ENCODE measurements around the gene TFE3.

The TFE3 gene

GRCh38 chrX:49069038-49069437, 25.9 kb upstream of the TFE3 start:
- Histone ChIP-seq H3K27me3 (ENCODE audit: control insufficient read depth, insufficient read depth, low read length) (no peaks in the 10 kb centered on the region), H3K36me3 (ENCODE audit: control insufficient read depth, insufficient read depth, low read length) (no peaks in the 10 kb centered on the region), H3K9ac (ENCODE audit: low read length) (no peak overlapping the region), H3K4me1 (ENCODE audit: control insufficient read depth, insufficient read depth, low read length) (peaks cover 15% of the 10 kb centered on the region), H3K9me3 (ENCODE audit: control insufficient read depth, low read length) (no peaks in the 10 kb centered on the region), H3K4me3 (ENCODE audit: low read length) (no peak overlapping the region)

GRCh38 chrX:49067285-49068120, 24.3 kb upstream of the TFE3 start:
- Histone ChIP-seq H3K36me3 (ENCODE audit: control insufficient read depth, insufficient read depth, low read length) (no peaks in the 10 kb centered on the region), H3K27me3 (ENCODE audit: control insufficient read depth, insufficient read depth, low read length) (no peaks in the 10 kb centered on the region), H3K9me3 (ENCODE audit: control insufficient read depth, low read length) (no peaks in the 10 kb centered on the region), H3K9ac (ENCODE audit: low read length) (no peak overlapping the region), H3K4me1 (ENCODE audit: control insufficient read depth, insufficient read depth, low read length) (peaks cover 7% of the 10 kb centered on the region), H3K4me3 (ENCODE audit: low read length) (no peak overlapping the region)

GRCh38 chrX:49066690-49067089, 23.5 kb upstream of the TFE3 start:
- no peak overlapping the region for H3K9ac ChIP-seq (ENCODE audit: low read length)

GRCh38 chrX:49066278-49066677, 23.1 kb upstream of the TFE3 start:
- Histone ChIP-seq H3K36me3 (ENCODE audit: control insufficient read depth, insufficient read depth, low read length) (no peaks in the 10 kb centered on the region), H3K4me3 (ENCODE audit: low read length) (no peak overlapping the region), H3K9me3 (ENCODE audit: control insufficient read depth, low read length) (no peaks in the 10 kb centered on the region), H3K4me1 (ENCODE audit: control insufficient read depth, insufficient read depth, low read length) (no peaks in the 10 kb centered on the region), H3K27me3 (ENCODE audit: control insufficient read depth, insufficient read depth, low read length) (no peaks in the 10 kb centered on the region), H3K9ac (ENCODE audit: low read length) (no peak overlapping the region)

More at GRCh38 chrX:49066690-49067089, 23.5 kb upstream of the TFE3 start:
- Histone ChIP-seq H3K9me3 (ENCODE audit: control insufficient read depth, low read length) (no peaks in the 10 kb centered on the region), H3K4me1 (ENCODE audit: control insufficient read depth, insufficient read depth, low read length) (peaks cover 1% of the 10 kb centered on the region), H3K36me3 (ENCODE audit: control insufficient read depth, insufficient read depth, low read length) (no peaks in the 10 kb centered on the region), H3K4me3 (ENCODE audit: low read length) (no peak overlapping the region), H3K27me3 (ENCODE audit: control insufficient read depth, insufficient read depth, low read length) (no peaks in the 10 kb centered on the region)

- H3K27me3 ChIP-seq (ENCODE audit: control insufficient read depth, insufficient read depth, low read length): no peaks in the 10 kb centered on the region
- H3K9me3 ChIP-seq (ENCODE audit: control insufficient read depth, low read length): no peaks in the 10 kb centered on the region
- no peaks in the 10 kb centered on the region for H3K36me3 ChIP-seq (ENCODE audit: control insufficient read depth, insufficient read depth, low read length)
- H3K4me1 ChIP-seq (ENCODE audit: control insufficient read depth, insufficient read depth, low read length): peaks cover 3% of the 10 kb centered on the region
- no peak overlapping the region for H3K4me3 ChIP-seq (ENCODE audit: low read length)
- H3K9ac ChIP-seq (ENCODE audit: low read length): no peak overlapping the region
Measured at GRCh38 chrX:49064735-49065134, 21.6 kb upstream of the TFE3 start.

- no peaks in the 10 kb centered on the region for H3K36me3 ChIP-seq (ENCODE audit: control insufficient read depth, insufficient read depth, low read length)
- H3K9ac ChIP-seq (ENCODE audit: low read length): no peak overlapping the region
- no peaks in the 10 kb centered on the region for H3K9me3 ChIP-seq (ENCODE audit: control insufficient read depth, low read length)
- no peak overlapping the region for H3K4me3 ChIP-seq (ENCODE audit: low read length)
- no peaks in the 10 kb centered on the region for H3K27me3 ChIP-seq (ENCODE audit: control insufficient read depth, insufficient read depth, low read length)
- peaks cover 3% of the 10 kb centered on the region for H3K4me1 ChIP-seq (ENCODE audit: control insufficient read depth, insufficient read depth, low read length)
Measured at GRCh38 chrX:49064303-49064702, 21.1 kb upstream of the TFE3 start.

- no peak overlapping the region for H3K9ac ChIP-seq (ENCODE audit: low read length)
- H3K27me3 ChIP-seq (ENCODE audit: control insufficient read depth, insufficient read depth, low read length): no peaks in the 10 kb centered on the region
- no peaks in the 10 kb centered on the region for H3K9me3 ChIP-seq (ENCODE audit: control insufficient read depth, low read length)
- H3K4me1 ChIP-seq (ENCODE audit: control insufficient read depth, insufficient read depth, low read length): peaks cover 4% of the 10 kb centered on the region
- H3K36me3 ChIP-seq (ENCODE audit: control insufficient read depth, insufficient read depth, low read length): no peaks in the 10 kb centered on the region
- no peak overlapping the region for H3K4me3 ChIP-seq (ENCODE audit: low read length)
Measured at GRCh38 chrX:49063715-49064114, 20.6 kb upstream of the TFE3 start.

GRCh38 chrX:49061916-49062315, 18.8 kb upstream of the TFE3 start:
- H3K4me1 ChIP-seq (ENCODE audit: control insufficient read depth, insufficient read depth, low read length): peaks cover 7% of the 10 kb centered on the region
- no peaks in the 10 kb centered on the region for H3K36me3 ChIP-seq (ENCODE audit: control insufficient read depth, insufficient read depth, low read length)
- no peaks in the 10 kb centered on the region for H3K9me3 ChIP-seq (ENCODE audit: control insufficient read depth, low read length)
- H3K4me3 ChIP-seq (ENCODE audit: low read length): no peak overlapping the region
- H3K9ac ChIP-seq (ENCODE audit: low read length): no peak overlapping the region
- no peaks in the 10 kb centered on the region for H3K27me3 ChIP-seq (ENCODE audit: control insufficient read depth, insufficient read depth, low read length)

GRCh38 chrX:49061490-49061889, 18.3 kb upstream of the TFE3 start:
- H3K9ac ChIP-seq (ENCODE audit: low read length): no peak overlapping the region
- no peak overlapping the region for H3K4me3 ChIP-seq (ENCODE audit: low read length)
- peaks cover 7% of the 10 kb centered on the region for H3K4me1 ChIP-seq (ENCODE audit: control insufficient read depth, insufficient read depth, low read length)
- no peaks in the 10 kb centered on the region for H3K27me3 ChIP-seq (ENCODE audit: control insufficient read depth, insufficient read depth, low read length)
- H3K36me3 ChIP-seq (ENCODE audit: control insufficient read depth, insufficient read depth, low read length): no peaks in the 10 kb centered on the region
- no peaks in the 10 kb centered on the region for H3K9me3 ChIP-seq (ENCODE audit: control insufficient read depth, low read length)

GRCh38 chrX:49060914-49061313, 17.8 kb upstream of the TFE3 start:
- H3K4me1 ChIP-seq (ENCODE audit: control insufficient read depth, insufficient read depth, low read length): peaks cover 7% of the 10 kb centered on the region
- H3K4me3 ChIP-seq (ENCODE audit: low read length): no peak overlapping the region
- no peaks in the 10 kb centered on the region for H3K36me3 ChIP-seq (ENCODE audit: control insufficient read depth, insufficient read depth, low read length)
- no peaks in the 10 kb centered on the region for H3K27me3 ChIP-seq (ENCODE audit: control insufficient read depth, insufficient read depth, low read length)
- H3K9me3 ChIP-seq (ENCODE audit: control insufficient read depth, low read length): no peaks in the 10 kb centered on the region
- H3K9ac ChIP-seq (ENCODE audit: low read length): no peak overlapping the region

GRCh38 chrX:49059681-49060085, 16.5 kb upstream of the TFE3 start:
- no peaks in the 10 kb centered on the region for H3K36me3 ChIP-seq (ENCODE audit: control insufficient read depth, insufficient read depth, low read length)
- peak overlapping the region; percentile 81 for H3K9ac ChIP-seq (ENCODE audit: low read length)
- peak overlapping the region; percentile 41 for H3K4me3 ChIP-seq (ENCODE audit: low read length)
- no peaks in the 10 kb centered on the region for H3K27me3 ChIP-seq (ENCODE audit: control insufficient read depth, insufficient read depth, low read length)
- H3K4me1 ChIP-seq (ENCODE audit: control insufficient read depth, insufficient read depth, low read length): peaks cover 7% of the 10 kb centered on the region
- no peaks in the 10 kb centered on the region for H3K9me3 ChIP-seq (ENCODE audit: control insufficient read depth, low read length)

- Histone ChIP-seq H3K36me3 (ENCODE audit: control insufficient read depth, insufficient read depth, low read length) (no peaks in the 10 kb centered on the region), H3K27me3 (ENCODE audit: control insufficient read depth, insufficient read depth, low read length) (no peaks in the 10 kb centered on the region), H3K9ac (ENCODE audit: low read length) (peak overlapping the region; percentile 81), H3K4me3 (ENCODE audit: low read length) (peak overlapping the region; percentile 41), H3K4me1 (ENCODE audit: control insufficient read depth, insufficient read depth, low read length) (peaks cover 7% of the 10 kb centered on the region), H3K9me3 (ENCODE audit: control insufficient read depth, low read length) (no peaks in the 10 kb centered on the region)
Measured at GRCh38 chrX:49059201-49059600, 16.0 kb upstream of the TFE3 start.

Data from mucosa of stomach (tissue), 1 donor.